Gastrocnemius medialis (tissue), 4 donors: ENCODE data around the gene OR8B4.

Source experiments
- CTCF ChIP-seq, 5 experiments: fragments of 450-650 bp in 3 of 5; fragments of 200-600 bp in 2 of 5; sonication (generic) in 2 of 5; IDR thresholded peaks in 4 of 5; conservative IDR thresholded peaks in 1 of 5; 1 replicate in 4 of 5; 2 replicates in 1 of 5; pipeline ENCODE4 v1.5.1; 2016 to 2019; ENCODE audit warnings: antibody characterized with exemption in 5 of 5, mild to moderate bottlenecking in 3 of 5, moderate library complexity in 3 of 5
- POLR2A ChIP-seq, 2 donors: fragments of 450-650 bp; IDR thresholded peaks; one replicate each; pipeline ENCODE4 v1.6.1; 2017; ENCODE audit warnings: antibody characterized with exemption in 2 of 2, mild to moderate bottlenecking in 2 of 2, moderate library complexity in 2 of 2

- no peak for TF ChIP-seq CTCF (IDR thresholded peaks at IDR 0.05 in 4 of 5, conservative IDR thresholded peaks at IDR 0.05 in 1 of 5)
- no peak for TF ChIP-seq POLR2A (IDR thresholded peaks at IDR 0.05)
Observed at GRCh38 chr11:124441081-124441480, 16.4 kb upstream of the OR8B4 start.
